ENCODE results near the gene NEGR1. TPM values are rescaled to one million over a fixed set of nuclear protein-coding genes. Genes with fewer than 3 reads are reported as not detected.

The NEGR1 gene
- total and polyA plus RNA-seq, 4 donors, result 0.08 to 0.14 (median 0.12) TPM; not detected in 1

DNA sequence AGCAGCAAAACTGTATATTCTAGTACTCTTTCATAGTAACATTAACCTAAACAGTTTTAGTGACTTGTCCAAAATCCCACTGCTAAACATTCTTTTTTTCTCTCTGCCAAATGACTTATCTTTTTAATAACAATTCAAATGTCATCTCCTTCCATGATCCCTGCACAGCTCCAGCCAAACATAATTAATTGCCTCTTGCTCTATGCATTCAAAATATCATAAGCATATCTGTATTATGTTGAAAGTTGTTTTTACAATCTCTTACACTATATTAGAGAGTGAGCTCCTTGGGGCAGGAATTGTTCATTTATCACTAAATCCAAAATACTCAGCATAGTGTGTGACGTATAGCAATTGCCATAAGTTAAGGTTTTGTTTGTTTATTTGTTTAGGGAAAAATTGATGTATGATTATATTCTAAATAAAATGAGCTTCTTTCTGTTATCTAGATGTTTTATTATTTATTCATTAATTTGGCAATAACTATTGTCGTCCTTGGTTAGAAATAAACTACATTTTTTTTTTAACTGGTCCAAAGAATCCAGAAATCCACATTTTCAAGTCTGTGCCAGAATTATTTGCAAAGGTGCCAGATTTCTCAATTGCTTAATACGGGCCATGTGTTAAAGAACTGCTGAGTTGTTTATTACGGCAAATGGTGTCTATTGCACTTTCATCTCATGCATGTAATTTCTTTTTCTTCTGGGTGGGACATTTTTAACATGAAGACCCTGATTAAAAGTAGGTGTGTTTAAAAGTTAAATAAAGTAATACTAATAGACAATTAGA is 624.3 kb downstream of the NEGR1 start (continued):
- TF ChIP-seq NR2F2 (IDR thresholded peaks at IDR 0.05) (no peak), FOXA1 (IDR thresholded peaks at IDR 0.05) (no peak)
- TF ChIP-seq, protein P1, sequence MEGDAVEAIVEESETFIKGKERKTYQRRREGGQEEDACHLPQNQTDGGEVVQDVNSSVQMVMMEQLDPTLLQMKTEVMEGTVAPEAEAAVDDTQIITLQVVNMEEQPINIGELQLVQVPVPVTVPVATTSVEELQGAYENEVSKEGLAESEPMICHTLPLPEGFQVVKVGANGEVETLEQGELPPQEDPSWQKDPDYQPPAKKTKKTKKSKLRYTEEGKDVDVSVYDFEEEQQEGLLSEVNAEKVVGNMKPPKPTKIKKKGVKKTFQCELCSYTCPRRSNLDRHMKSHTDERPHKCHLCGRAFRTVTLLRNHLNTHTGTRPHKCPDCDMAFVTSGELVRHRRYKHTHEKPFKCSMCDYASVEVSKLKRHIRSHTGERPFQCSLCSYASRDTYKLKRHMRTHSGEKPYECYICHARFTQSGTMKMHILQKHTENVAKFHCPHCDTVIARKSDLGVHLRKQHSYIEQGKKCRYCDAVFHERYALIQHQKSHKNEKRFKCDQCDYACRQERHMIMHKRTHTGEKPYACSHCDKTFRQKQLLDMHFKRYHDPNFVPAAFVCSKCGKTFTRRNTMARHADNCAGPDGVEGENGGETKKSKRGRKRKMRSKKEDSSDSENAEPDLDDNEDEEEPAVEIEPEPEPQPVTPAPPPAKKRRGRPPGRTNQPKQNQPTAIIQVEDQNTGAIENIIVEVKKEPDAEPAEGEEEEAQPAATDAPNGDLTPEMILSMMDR (IDR thresholded peaks at IDR 0.05; ENCODE audit: low read depth, low read length, missing input control), result no peak

DNA sequence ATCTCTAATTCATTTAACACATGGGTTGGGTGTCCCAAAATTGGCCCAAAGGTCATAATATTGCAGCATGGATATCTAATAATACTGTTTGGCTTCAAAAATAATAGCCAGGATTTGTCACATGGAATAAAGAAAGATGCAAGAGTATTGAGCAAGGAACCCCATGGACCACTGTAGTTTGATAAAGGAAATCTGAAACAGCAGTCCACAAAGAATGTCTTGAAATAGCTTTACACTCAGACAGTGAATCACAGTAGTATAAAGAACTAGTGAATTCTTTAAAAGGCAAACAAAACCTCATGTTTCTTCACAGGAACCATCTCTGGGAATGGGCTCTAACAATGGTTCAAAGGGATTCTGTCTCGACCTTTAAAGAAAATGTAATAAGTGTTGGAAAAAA is 625.4 kb downstream of the NEGR1 start:
- 82% methylated on average over 1 of the region's 1 CpG for WGBS
- TF ChIP-seq, protein P2, sequence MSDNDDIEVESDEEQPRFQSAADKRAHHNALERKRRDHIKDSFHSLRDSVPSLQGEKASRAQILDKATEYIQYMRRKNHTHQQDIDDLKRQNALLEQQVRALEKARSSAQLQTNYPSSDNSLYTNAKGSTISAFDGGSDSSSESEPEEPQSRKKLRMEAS (IDR thresholded peaks at IDR 0.05), result no peak
- TF ChIP-seq SP1 (IDR thresholded peaks at IDR 0.05), result no peak
- TF ChIP-seq FOXA1 (IDR thresholded peaks at IDR 0.05), result no peak
- no peak for TF ChIP-seq EGR1 (IDR thresholded peaks at IDR 0.05; ENCODE audit: low read depth in 2 of 2)
- TF ChIP-seq, protein P3, sequence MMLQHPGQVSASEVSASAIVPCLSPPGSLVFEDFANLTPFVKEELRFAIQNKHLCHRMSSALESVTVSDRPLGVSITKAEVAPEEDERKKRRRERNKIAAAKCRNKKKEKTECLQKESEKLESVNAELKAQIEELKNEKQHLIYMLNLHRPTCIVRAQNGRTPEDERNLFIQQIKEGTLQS (IDR thresholded peaks at IDR 0.05), result no peak
- no peak for TF ChIP-seq GABPA (IDR thresholded peaks at IDR 0.05 in 1 of 2, conservative IDR thresholded peaks at IDR 0.05 in 1 of 2)
- no peak for TF ChIP-seq RXRA (IDR thresholded peaks at IDR 0.05)

DNA sequence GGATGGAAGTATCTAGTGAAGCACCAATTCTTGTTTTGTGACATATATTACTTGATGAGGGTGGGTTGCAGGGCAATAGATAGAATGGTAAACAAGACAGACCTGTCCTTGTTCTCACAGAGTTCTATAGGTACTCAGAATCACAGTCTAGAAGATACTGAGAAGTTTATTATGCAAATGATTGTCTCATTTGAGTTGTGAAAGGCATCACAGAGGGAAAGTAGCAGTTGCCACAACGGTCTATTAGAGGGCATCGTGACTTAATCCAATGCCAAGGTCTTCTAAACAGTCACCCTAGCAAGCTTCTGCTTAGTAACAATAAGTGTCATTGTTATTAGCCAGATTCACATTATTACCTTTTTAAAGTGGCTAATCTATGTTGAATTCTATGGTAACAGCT is 626.7 kb downstream of the NEGR1 start:
- no peaks in the 10 kb centered on the region for H3K4me1 ChIP-seq (ENCODE audit: control insufficient read depth in 4 of 4, insufficient read depth in 4 of 4, low read length in 3 of 4)
- no peak overlapping the region for H3K9ac ChIP-seq (ENCODE audit: low read depth in 1 of 2, low read length in 2 of 2)
- H3K36me3 ChIP-seq (ENCODE audit: control insufficient read depth in 4 of 4, insufficient read depth in 3 of 4, low read depth in 1 of 4, low read length in 3 of 4), result no peaks in the 10 kb centered on the region
- no peak overlapping the region for H3K4me3 ChIP-seq (ENCODE audit: low read depth in 1 of 3, low read length in 3 of 3)
- no peak for DNase-seq (ENCODE audit: low spot score)
- no peaks in the 10 kb centered on the region for H3K27me3 ChIP-seq (ENCODE audit: control insufficient read depth in 4 of 4, insufficient read depth in 4 of 4, low read length in 3 of 4)
- WGBS, result 77% methylated on average over 2 of the region's 2 CpGs
- H3K27ac ChIP-seq (ENCODE audit: low read depth in 1 of 2, low read length in 2 of 2), result no peak overlapping the region
- TF ChIP-seq, protein P4, sequence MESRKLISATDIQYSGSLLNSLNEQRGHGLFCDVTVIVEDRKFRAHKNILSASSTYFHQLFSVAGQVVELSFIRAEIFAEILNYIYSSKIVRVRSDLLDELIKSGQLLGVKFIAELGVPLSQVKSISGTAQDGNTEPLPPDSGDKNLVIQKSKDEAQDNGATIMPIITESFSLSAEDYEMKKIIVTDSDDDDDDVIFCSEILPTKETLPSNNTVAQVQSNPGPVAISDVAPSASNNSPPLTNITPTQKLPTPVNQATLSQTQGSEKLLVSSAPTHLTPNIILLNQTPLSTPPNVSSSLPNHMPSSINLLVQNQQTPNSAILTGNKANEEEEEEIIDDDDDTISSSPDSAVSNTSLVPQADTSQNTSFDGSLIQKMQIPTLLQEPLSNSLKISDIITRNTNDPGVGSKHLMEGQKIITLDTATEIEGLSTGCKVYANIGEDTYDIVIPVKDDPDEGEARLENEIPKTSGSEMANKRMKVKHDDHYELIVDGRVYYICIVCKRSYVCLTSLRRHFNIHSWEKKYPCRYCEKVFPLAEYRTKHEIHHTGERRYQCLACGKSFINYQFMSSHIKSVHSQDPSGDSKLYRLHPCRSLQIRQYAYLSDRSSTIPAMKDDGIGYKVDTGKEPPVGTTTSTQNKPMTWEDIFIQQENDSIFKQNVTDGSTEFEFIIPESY (IDR thresholded peaks at IDR 0.05), result no peak
- no peak for TF ChIP-seq RXRA (IDR thresholded peaks at IDR 0.05)
- no peaks in the 10 kb centered on the region for H3K9me3 ChIP-seq (ENCODE audit: control insufficient read depth in 4 of 4, low read length in 3 of 4)

More for the DNA sequence above, 625.4 kb downstream of the NEGR1 start:
- Histone ChIP-seq H3K4me3 (ENCODE audit: low read depth in 1 of 3, low read length in 3 of 3) (no peak overlapping the region), H3K4me1 (ENCODE audit: control insufficient read depth in 4 of 4, insufficient read depth in 4 of 4, low read length in 3 of 4) (no peaks in the 10 kb centered on the region), H3K9ac (ENCODE audit: low read depth in 1 of 2, low read length in 2 of 2) (no peak overlapping the region), H3K9me3 (ENCODE audit: control insufficient read depth in 4 of 4, low read length in 3 of 4) (no peaks in the 10 kb centered on the region), H3K27ac (ENCODE audit: low read depth in 1 of 2, low read length in 2 of 2) (no peak overlapping the region), H3K36me3 (ENCODE audit: control insufficient read depth in 4 of 4, insufficient read depth in 3 of 4, low read depth in 1 of 4, low read length in 3 of 4) (no peaks in the 10 kb centered on the region), H3K27me3 (ENCODE audit: control insufficient read depth in 4 of 4, insufficient read depth in 4 of 4, low read length in 3 of 4) (no peaks in the 10 kb centered on the region)
- no peak for DNase-seq (ENCODE audit: low spot score)

DNA sequence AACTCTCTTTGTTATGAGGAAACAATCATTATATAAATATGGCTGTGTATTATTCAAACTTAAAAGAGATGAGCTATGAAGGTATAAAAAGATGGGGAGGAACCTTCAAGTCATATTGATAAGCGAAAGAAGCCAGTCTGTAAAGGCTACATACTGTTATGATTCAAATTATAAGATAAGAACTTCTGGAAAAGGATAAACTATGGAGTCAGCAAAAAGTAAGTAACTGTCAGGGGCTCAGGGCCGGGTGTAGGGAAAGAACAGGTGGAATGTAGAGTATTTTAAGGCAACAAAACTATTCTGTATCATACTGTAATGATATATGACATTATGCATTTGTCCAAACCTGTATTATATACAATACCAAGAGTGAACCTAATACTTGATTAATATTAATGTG is 628.4 kb downstream of the NEGR1 start:
- DNase-seq (ENCODE audit: low spot score), result no peak
- no peak overlapping the region for H3K9ac ChIP-seq (ENCODE audit: low read depth in 1 of 2, low read length in 2 of 2)
- no peak overlapping the region for H3K27ac ChIP-seq (ENCODE audit: low read depth in 1 of 2, low read length in 2 of 2)
- H3K4me1 ChIP-seq (ENCODE audit: control insufficient read depth in 4 of 4, insufficient read depth in 4 of 4, low read length in 3 of 4), result no peaks in the 10 kb centered on the region
- no peaks in the 10 kb centered on the region for H3K9me3 ChIP-seq (ENCODE audit: control insufficient read depth in 4 of 4, low read length in 3 of 4)
- no peaks in the 10 kb centered on the region for H3K27me3 ChIP-seq (ENCODE audit: control insufficient read depth in 4 of 4, insufficient read depth in 4 of 4, low read length in 3 of 4)
- 52% methylated on average over 2 of the region's 2 CpGs for WGBS
- H3K36me3 ChIP-seq (ENCODE audit: control insufficient read depth in 4 of 4, insufficient read depth in 3 of 4, low read depth in 1 of 4, low read length in 3 of 4), result no peaks in the 10 kb centered on the region
- no peak overlapping the region for H3K4me3 ChIP-seq (ENCODE audit: low read depth in 1 of 3, low read length in 3 of 3)
- no peak for TF ChIP-seq GABPA (IDR thresholded peaks at IDR 0.05 in 1 of 2, conservative IDR thresholded peaks at IDR 0.05 in 1 of 2)
- TF ChIP-seq HNF4G (IDR thresholded peaks at IDR 0.05), result no peak
- no peak for TF ChIP-seq HNF4A (conservative IDR thresholded peaks at IDR 0.05)
- no peak for TF ChIP-seq FOXA2 (IDR thresholded peaks at IDR 0.05)
- no peak for TF ChIP-seq YY1 (IDR thresholded peaks at IDR 0.05)
- no peak for TF ChIP-seq RAD21 (IDR thresholded peaks at IDR 0.05)
- no peak for TF ChIP-seq NR2F2 (IDR thresholded peaks at IDR 0.05)
- no peak for TF ChIP-seq FOXA1 (IDR thresholded peaks at IDR 0.05)
- no peak for TF ChIP-seq RXRA (IDR thresholded peaks at IDR 0.05)
- TF ChIP-seq TAF1 (conservative IDR thresholded peaks at IDR 0.05), result no peak
- TF ChIP-seq EGR1 (IDR thresholded peaks at IDR 0.05; ENCODE audit: low read depth in 2 of 2), result no peak
- TF ChIP-seq, protein P1 (IDR thresholded peaks at IDR 0.05; ENCODE audit: low read depth, low read length, missing input control), result no peak
- TF ChIP-seq, protein P3 (IDR thresholded peaks at IDR 0.05), result no peak
- TF ChIP-seq SP1 (IDR thresholded peaks at IDR 0.05), result no peak
